NCI-H524 (cell line): ENCODE measurements around the gene WDFY1.
"Not testable (repeated sequence)": the region's sequence is repeated elsewhere in the genome, so short reads cannot be mapped to it uniquely, and the experiment has no call there.

Experiments used
- DNase-seq, 2 experiments: peaks; one replicate each; lab custom pipeline; 2025; lab: John Stamatoyannopoulos, UW

Gene WDFY1

DNA sequence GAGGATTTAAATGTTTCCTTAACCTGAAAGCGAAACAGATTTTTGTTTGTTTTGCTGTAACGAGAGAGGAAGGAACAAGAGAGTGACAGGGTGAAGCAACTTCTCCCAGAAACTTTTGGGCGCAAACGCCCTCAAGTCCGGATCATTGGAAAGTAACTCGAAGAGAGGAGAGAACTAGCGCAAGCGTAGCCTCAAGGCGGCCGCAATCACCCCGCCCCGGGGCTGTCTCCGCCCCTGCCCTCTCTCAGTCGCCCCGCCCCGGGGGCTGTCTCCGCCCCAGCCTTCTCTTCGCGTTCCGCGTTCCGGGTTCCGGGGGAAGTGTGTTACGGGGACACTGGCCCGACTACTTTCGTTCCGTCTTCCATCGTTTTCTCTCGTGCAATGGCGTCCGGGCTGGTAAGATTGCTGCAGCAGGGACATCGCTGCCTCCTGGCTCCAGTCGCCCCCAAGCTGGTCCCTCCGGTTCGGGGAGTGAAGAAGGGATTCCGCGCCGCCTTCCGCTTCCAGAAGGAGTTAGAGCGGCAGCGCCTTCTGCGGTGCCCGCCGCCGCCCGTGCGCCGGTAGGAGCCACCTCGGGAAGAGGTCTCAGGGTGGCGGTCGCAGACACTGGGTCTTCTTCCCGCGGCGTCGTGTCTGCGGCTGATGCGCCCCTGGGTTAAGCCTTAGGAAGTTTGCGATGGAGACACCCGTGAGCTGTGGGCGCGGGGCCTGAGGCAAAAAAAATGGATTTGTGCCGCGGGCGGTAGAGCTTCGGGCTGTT lies 12.1 kb upstream of the WDFY1 start, which contains the start of gene MRPL44:
MRPL44 (plus strand) TSS at position 372 of the 760 bp plus-strand sequence; CDS start at position 382, 10 bp downstream.
- peak; percentile 75 to 91 for DNase-seq

GRCh38 chr2:223956300-223956699 lies 11.2 kb upstream of the WDFY1 start:
- DNase-seq = no peak

DNA sequence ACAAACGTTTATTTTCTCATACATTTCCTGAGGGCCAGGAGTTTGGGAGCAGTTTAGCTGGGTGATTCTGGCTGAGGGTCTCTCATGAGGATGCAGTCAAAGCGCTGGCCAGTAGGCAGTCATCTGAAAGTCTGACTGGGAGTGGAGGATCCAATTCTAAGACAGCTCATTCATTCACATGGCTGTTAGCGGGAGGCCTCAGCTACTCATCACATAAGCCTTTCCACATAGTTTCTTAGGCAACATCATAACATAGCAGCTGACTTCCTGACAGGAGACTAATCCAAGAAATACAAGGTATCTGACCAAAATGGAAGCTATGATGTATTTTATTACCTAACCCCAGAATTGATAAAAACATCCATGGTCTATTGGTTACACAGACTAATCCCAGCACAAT lies 9.3 kb upstream of the WDFY1 start:
- DNase-seq = no peak

DNA sequence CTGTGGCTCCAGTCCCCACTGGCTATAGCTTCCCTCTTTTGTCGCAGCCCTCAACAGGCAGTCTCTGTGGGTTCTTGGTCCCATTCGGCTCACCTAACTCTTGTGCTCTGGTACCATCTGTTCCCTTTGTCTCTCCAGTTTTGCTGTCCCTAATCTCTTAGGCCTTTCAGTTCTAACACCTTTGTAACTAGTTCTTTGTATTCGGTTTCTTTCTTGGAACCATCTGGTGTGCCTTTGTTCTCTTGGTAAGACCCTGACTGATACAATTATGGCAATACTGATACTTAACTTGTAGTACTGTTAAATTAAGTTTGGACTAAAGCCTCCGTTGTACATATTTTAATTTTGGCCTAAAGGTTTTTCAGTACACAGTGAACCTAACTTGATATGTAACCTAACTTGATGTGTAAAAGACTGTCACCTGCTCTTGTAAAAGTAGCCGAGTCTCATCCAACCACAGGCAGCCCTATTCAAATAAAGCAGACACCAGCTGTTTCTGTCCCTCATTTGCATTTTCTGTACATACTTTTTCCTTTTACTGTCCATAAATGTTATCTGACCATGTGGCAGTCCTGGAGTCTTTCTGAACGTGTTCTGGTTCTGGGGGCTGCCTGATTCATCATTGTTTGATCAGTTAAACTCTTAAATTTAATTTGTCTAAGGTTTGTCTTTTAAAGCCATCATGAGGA lies 7.3 kb upstream of the WDFY1 start:
- DNase-seq = peak; percentile 83 to 95

DNA sequence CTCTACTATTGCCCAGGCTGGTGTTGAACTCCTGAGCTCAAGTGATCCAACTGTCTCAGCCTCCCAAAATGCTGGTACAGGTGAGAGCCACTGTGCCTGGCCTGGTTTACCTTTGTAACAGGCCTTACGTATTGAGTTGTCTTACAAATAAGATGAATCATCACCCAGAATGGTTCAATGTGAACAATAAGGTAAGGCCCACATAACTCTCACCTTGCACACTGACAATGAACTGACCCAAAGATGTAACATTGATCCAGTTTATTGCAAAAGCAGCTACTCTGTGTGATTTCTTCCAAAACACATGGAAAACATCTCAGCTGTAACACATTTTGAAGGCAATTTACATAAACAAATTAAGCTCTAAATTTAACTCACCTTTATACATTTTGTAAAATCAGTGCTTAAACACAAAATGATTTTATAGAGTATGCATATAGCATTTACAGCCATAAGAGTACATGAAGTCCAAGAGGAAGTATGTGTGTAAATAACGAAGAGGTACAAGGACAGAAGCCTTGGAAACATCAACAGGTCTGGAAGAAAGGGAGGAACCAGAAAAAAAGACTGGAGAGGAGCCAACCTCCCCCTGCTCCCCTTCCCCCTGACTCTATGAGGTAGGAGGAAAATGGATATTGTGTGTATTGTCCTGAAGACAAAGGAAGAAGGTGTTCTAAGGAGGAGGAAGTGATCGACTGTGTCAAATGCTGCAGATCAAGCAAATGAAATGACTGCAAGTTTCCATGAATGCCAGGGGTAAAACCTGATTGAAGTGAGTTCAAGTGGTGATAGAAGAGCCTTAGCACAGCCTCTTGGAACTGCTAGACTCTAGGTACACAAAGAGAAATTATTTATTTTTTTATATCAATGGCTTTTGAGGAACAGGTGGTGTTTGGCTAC lies 5.6 kb upstream of the WDFY1 start:
- DNase-seq = no peak

GRCh38 chr2:223949241-223949840 lies 4.2 kb upstream of the WDFY1 start:
- DNase-seq = peak in 1 of 2 experiments; percentile 18

DNA sequence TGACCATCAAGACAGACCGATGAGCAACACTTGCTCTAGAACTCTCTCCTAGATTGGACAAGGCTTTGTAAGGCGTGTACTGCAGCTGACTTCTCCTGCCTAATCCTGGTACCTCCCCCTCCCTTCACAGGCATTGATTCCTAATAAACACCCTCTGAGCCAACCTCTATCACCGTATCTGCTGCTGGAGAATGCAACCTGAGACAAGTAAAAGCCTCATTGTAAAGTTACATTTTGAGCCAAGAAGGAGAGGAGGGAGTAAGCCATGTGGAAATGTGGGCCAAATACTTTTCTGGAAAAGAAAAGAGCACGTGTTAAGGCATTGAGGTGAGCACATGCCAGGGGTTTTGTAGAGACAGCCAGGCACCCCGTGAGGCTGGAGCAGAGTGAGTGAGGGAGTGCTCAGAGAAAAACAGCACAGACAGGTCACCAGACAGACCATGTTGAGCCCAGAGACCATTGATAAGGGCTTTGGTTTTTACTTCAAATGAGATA lies 2.6 kb upstream of the WDFY1 start:
- DNase-seq = peak in 1 of 2 experiments; percentile 47

GRCh38 chr2:223945755-223946154 lies 620 bp upstream of the WDFY1 start:
- DNase-seq = no peak

GRCh38 chr2:223944166-223944702 lies 901 bp downstream of the WDFY1 start:
- DNase-seq = peak in 1 of 2 experiments; percentile 31

DNA sequence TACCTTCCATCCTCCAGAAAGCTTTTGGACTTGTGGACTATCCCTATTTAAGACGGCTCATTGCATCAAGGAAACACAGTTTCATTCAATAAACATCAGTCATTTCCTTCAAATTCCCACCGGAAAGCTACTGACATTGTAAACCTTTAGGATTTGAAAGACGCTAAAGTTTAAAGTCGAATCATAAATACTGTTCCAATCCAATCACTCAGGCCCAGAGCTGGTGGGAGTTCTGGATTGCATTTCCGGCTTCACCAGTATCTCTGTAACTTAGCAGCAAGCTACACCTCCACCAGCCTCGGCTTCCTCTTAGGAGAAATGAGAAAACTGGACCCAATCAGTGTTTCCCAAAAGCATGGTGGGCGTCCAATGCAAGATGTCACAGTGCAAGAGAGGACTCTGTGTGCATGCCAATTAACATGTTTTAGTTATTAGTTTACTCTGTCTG lies 1.6 kb downstream of the WDFY1 start:
- no peak for DNase-seq

DNA sequence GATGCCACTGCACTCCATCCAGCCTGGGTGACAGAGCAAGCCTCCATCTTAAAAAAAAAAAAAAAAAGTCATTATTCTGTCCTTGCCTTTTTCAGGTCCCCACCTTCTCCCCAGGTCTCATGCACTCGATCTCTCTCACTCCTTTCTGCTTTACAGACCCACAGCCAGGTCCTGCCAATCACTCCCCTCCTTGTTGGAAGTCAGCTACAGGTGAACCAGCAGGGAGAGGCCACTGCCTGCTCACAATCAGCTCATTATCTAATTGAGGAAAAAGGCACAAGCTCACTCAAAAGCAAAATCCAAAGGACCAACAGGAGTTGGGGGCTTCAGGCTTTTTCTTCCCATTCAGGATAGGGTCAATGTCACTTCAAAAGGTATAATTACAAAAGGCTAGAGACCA lies 2.0 kb downstream of the WDFY1 start:
- no peak for DNase-seq

GRCh38 chr2:223941579-223942277 lies 3.4 kb downstream of the WDFY1 start:
- DNase-seq = no peak

DNA sequence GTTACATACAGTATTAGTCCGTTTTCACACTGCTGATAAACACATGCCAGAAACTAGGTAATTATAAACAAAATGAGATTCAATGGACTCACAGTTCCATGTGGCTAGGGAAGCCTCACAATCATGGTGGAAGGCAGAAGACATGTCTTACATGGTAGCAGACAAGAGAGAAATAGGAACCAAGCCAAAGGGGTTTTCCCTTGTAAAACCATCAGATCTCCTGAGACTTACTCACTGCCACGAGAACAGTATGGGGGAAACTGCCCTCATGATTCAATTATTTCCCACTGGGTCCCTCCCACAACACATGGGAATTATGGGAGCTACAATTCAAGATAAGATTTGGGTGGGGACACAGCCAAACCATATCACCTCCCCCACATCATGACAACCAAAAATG lies 5.7 kb downstream of the WDFY1 start:
- not testable (repeated sequence) for DNase-seq

- no peak for DNase-seq
These were observed 7.6 kb downstream of the WDFY1 start for GRCh38 chr2:223937535-223937934.

DNA sequence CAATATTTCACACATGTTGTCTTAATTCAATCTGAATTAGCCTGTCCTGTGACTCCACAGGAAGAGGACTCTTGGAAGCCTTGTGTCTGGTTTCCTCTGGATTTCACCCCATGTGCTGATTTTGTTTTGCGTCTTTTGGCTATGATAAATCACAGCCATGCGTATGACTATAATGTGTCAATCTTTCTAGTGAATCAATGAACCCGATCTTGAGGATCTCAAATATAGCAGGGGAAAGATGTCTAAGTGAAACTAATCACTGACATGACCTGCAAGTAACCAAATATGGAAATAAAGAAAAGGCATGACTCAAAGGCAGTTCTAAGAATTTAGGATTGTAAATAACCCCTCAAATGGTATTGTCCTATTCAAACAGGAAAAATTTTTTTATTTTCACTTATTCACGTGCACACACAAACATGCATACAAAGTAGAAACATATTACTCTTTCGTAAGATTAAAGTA lies 8.2 kb downstream of the WDFY1 start:
- no peak for DNase-seq

DNA sequence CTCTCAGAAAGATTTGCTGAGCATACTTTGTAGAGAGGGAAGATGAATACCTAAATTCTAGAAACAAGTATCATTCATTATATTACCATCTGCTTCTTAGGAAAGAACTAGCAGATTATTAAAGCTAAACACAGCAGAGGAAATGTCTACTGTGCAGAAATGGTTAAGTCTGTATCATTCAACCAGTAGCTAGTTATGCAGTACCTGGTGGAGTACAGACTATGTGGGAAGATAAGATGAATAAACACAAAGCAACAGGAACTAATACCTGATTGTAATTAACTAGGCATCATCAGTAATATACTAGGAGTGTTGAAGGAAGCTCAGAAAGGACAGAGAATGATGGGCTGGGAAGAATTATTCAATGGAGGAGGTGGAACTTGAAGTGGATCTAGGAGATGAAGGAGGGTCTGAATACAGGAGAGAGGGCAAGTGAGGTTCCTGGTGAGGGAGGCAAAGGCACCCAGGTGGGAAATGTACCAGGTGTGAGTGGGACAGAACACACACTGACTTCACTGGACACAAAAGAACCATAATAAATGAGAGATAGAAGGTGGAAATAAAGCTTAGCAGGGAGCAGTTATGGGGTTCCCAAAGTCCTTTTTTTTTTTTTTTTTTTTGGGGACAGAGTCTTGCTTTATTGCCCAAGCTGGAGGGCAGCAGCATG lies 9.5 kb downstream of the WDFY1 start:
- DNase-seq = no peak

- DNase-seq = no peak
These were observed 10.3 kb downstream of the WDFY1 start for GRCh38 chr2:223934870-223935269.

DNA sequence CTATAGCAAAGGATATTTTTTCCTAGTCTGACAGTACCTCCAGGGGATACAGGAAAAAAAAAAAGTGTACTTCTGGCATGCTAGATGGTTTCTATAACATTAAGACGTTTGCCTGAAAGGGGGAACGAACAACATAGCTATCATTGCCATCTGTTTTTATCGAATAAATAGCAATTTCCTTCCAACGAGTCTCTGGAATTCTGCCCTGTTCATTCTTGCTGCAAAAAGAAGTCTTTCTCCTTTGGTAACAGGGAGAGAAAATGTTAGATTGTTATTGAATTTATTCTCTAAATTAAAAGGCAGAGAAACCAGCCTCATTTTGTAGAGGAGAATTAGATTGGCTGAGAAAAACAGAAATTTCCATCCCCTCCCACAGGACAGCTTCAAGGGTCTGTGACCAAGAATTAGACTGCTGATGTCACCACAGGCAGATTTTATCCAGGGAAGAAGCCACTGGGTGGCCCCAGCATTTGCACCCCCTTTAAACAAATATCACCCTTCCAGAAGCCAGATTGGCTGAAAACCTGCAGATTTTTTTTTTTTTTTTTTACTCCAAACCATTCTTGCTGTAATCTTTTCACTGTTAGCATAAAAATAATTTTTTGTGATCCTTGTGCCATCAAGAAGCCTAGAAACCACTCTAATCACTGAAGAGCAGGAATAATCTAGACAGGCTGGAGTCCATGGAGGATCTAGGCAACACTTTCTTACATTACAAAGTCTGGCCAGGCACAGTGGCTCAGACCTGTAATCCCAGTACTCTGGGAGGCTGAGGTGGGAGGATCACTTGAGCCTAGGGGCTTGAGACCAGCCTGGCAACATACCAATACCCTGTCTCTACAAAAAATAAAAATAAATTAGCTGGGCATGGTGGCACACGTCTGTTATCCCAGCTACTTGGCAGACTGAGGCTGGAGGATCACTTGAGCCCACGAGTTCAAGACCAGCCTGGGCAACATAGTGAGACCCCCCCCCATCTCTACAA lies 12.0 kb downstream of the WDFY1 start:
- no peak for DNase-seq
